GM18498 (cell line): ENCODE results near the gene GULP1.

Source experiments
- ATAC-seq: cut with Tn5 transposase; IDR thresholded peaks from one replicate; pipeline ENCODE4 v1.9.1; 2021; ENCODE audit warnings: mild to moderate bottlenecking, moderate library complexity; ENCODE audit not compliant: unreplicated experiment

GULP1 gene

DNA sequence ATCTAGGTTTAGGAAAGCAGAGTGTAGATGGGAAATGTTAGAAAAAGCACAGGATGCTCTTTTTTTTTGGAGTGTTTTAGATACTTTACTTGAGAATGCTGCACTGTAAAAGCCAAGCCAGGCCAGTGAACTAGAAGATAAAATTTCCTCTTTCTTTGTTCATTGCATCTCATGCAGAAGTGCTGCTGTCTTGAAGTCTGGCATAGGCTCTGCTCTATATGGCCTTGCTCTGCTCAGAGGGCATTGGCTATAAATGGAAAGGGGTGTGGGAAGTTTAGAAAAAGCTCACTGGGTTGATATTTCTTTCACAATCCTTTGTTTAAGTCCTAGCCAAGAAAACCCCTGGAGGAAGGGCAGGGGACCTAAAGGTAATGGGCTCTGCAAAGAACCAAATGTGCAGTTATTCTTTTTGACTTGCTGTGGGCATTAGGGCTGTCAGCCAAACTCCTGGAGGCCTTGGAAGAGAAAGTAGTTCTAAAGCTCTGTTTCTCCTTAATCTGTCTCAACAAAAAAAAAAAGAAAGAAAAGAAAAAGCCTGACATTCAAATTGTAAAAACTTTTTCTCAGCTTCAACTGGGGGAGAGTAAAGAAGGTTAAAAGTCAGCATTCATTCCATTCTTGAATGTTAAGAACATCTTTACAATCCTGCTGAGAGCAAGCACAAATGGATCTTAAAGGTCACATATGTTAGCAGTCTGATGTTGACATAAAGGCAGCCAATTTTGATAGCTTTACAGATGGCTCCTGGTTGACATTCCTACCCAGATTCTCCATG is 338.3 kb downstream of the GULP1 start:
- no peak for ATAC-seq

DNA sequence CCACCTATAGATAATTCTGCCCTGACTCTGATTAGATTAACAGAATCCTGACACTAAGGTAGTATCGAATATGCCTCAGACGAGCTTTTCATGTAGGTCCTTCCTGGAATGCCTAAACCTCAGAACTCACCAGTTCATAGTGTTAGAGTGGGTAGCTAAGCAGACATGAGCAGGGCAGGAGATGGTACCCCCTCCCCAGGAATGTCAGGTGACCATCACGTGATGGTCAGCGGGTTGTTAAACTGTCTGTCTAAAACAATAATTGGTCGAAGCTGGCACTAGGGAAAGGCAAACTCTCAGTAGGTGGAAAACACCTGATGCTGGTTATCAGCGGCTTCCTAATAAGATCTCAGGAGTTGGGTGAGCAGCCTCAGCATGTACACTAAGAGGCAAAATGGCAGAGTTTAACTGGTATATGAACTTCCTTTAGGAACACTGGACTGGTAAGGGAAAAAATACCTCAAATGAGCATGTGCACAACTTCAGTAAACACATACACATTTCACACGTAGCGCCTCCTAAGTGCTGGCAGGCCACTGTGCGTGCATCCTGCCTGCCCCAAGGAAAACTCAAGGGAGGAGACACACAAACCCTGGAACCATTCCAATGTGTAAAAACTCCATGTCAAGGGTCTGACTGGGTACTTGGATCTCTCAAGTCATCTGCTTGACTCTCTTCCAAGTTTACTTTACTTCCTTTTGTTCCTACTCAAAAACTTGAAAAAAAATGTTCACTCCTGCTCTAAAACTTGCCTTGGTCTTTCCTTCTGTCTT is 339.5 kb downstream of the GULP1 start:
- no peak for ATAC-seq

DNA sequence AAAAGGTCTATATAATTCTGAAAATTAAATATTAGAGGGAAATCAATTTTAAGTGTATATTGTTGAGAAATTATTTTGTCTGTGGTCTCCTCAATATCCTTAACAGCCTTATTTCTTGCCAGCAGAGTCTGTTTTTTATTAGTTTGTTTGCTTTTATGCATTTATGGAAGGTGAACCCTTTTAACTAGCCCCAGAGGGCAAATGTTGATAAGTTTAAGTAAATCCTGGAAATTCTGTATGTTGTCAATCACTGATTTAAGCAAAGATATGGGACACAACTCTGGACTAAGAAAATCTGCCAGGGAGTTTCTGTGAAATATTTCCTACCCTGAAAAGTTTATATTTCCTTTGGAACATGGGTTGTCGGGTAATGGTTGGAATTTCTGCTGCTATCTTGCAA is 343.0 kb downstream of the GULP1 start:
- ATAC-seq, result no peak
